Caco-2 (cell line): Measurements from ENCODE around the gene PRRG2. TPM values are rescaled to one million over a fixed set of nuclear protein-coding genes. Genes with fewer than 3 reads are reported as not detected.

ENCODE experiments used
- BruUV-seq: library from RNA; stranded (reverse); fragments of 400-500 nt; replicated peaks from 2 replicates; lab custom pipeline; 2021; lab: Mats Ljungman, UMichigan
- CTCF ChIA-PET: fragments of 300-600 bp; sonication (Branson Sonifier 250); formaldehyde crosslinking; loops from one replicate; lab custom pipeline; 2022; ENCODE audit warnings: antibody characterized with exemption; lab: Charles Lee
- POLR2A ChIA-PET: fragments of 300-600 bp; sonication (Branson Sonifier 250); formaldehyde crosslinking; loops from one replicate; lab custom pipeline; 2022; ENCODE audit warnings: antibody characterized with exemption; lab: Charles Lee
- DNase-seq, 2 experiments: peaks; one replicate each; pipeline versions ENCODE4 v3.0.0 to v3.0.0-alpha.2; 2020 to 2022
- H3K27me3 ChIP-seq: replicated peaks from 2 replicates; pipeline ENCODE4 v1.6.0; 2011; ENCODE audit warnings: low read length; ENCODE audit not compliant: control insufficient read depth, insufficient read depth
- H3K36me3 ChIP-seq: 2 replicates; pipeline ENCODE4 v1.5.1; 2011; ENCODE audit warnings: low read length; ENCODE audit not compliant: control insufficient read depth, insufficient read depth
- H3K4me1 ChIP-seq: fragments of 250-450 bp; sonication (Bioruptor Pico); 2 replicates; pipeline ENCODE4 v1.5.1; 2020; ENCODE audit warnings: mild to moderate bottlenecking
- H3K4me3 ChIP-seq: 2 replicates; pipeline ENCODE4 v1.5.1; 2011; ENCODE audit warnings: low read depth, mild to moderate bottlenecking, control low read depth, low read length
- H3K9me3 ChIP-seq: fragments of 250-450 bp; sonication (Bioruptor Pico); 2 replicates; pipeline ENCODE4 v1.5.1; 2020; ENCODE audit warnings: mild to moderate bottlenecking, moderate library complexity
- H3K27ac Mint-ChIP-seq: one replicate; pipeline ENCODE4 v1.8.0; 2022; ENCODE audit warnings: mixed read lengths; ENCODE audit not compliant: unreplicated experiment
- H3K27me3 Mint-ChIP-seq: one replicate; pipeline ENCODE4 v1.8.0; 2022; ENCODE audit warnings: mixed read lengths; ENCODE audit not compliant: insufficient read depth, unreplicated experiment
- H3K36me3 Mint-ChIP-seq: one replicate; pipeline ENCODE4 v1.8.0; 2022; ENCODE audit warnings: mild to moderate bottlenecking, mixed read lengths; ENCODE audit not compliant: insufficient read depth, unreplicated experiment
- H3K4me1 Mint-ChIP-seq: one replicate; pipeline ENCODE4 v1.8.0; 2022; ENCODE audit warnings: low read depth, mixed read lengths; ENCODE audit not compliant: unreplicated experiment
- H3K4me3 Mint-ChIP-seq: one replicate; pipeline ENCODE4 v1.8.0; 2022; ENCODE audit warnings: mild to moderate bottlenecking, moderate library complexity, mixed read lengths; ENCODE audit not compliant: unreplicated experiment
- H3K9me3 Mint-ChIP-seq: one replicate; pipeline ENCODE4 v1.8.0; 2022; ENCODE audit warnings: mixed read lengths; ENCODE audit not compliant: unreplicated experiment
- intact Hi-C: fragments of 100-400 bp; cut with micrococcal nuclease; formaldehyde crosslinking; loops from one replicate; pipeline ENCODE4 v1.10.0; 2022; ENCODE audit not compliant: unreplicated experiment
- total RNA-seq: library from RNA; stranded (reverse); gene quantifications from 2 replicates; pipeline ENCODE4 v1.2.3, GENCODE V29; 2022
- TF ChIP-seq, protein P1 (sequence below), 2 experiments: fragments of 200-600 bp in 1 of 2; IDR thresholded peaks; 1 replicate in 1 of 2; 2 replicates in 1 of 2; pipeline versions ENCODE4 v1.5.1 to v1.8.0; 2011 to 2022; ENCODE audit warnings: antibody characterized with exemption in 1 of 2, control low read depth in 1 of 2, inconsistent platforms in 1 of 2, low read depth in 1 of 2, low read length in 1 of 2, mild to moderate bottlenecking in 1 of 2, moderate library complexity in 1 of 2; ENCODE audit not compliant: insufficient read depth in 1 of 2, severe bottlenecking in 1 of 2, unreplicated experiment in 1 of 2

The PRRG2 gene
- total RNA-seq, 1 experiment from 2014 or later, result 7.7 TPM

GRCh38 chr19:49549045-49549444 is 32.1 kb upstream of the PRRG2 start:
- Histone ChIP-seq H3K27me3 (no peaks in the 10 kb centered on the region), H3K4me1 (peaks cover 20% of the 10 kb centered on the region), H3K9me3 (no peaks in the 10 kb centered on the region), H3K36me3 (no peaks in the 10 kb centered on the region), H3K4me3 (no peak overlapping the region)
- Mint-ChIP-seq H3K27me3 (no peaks in the 10 kb centered on the region), H3K4me1 (peaks cover 28% of the 10 kb centered on the region), H3K9me3 (no peaks in the 10 kb centered on the region), H3K4me3 (no peak overlapping the region), H3K36me3 (peaks cover 36% of the 10 kb centered on the region), H3K27ac (no peak overlapping the region)
- ChIA-PET POLR2A (no interaction called here), CTCF (interaction anchor here (0.6 to 2.0 kb wide), 5 partner anchors 21 to 75 kb away, joined by 3 to 7 read pairs (median 6); partner anchors contain the start of gene FLT3LG)
- no peak for DNase-seq
- BruUV-seq, result no TSS peak
- intact Hi-C loops, result no loop called here
- TF ChIP-seq, protein P1, sequence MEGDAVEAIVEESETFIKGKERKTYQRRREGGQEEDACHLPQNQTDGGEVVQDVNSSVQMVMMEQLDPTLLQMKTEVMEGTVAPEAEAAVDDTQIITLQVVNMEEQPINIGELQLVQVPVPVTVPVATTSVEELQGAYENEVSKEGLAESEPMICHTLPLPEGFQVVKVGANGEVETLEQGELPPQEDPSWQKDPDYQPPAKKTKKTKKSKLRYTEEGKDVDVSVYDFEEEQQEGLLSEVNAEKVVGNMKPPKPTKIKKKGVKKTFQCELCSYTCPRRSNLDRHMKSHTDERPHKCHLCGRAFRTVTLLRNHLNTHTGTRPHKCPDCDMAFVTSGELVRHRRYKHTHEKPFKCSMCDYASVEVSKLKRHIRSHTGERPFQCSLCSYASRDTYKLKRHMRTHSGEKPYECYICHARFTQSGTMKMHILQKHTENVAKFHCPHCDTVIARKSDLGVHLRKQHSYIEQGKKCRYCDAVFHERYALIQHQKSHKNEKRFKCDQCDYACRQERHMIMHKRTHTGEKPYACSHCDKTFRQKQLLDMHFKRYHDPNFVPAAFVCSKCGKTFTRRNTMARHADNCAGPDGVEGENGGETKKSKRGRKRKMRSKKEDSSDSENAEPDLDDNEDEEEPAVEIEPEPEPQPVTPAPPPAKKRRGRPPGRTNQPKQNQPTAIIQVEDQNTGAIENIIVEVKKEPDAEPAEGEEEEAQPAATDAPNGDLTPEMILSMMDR (IDR thresholded peaks at IDR 0.05; ENCODE audit: insufficient read depth in 1 of 2, low read depth in 1 of 2, low read length in 1 of 2, severe bottlenecking in 1 of 2, unreplicated experiment in 1 of 2), result no peak

- H3K4me1 Mint-ChIP-seq, result peaks cover 31% of the 10 kb centered on the region
- H3K36me3 Mint-ChIP-seq, result peaks cover 59% of the 10 kb centered on the region
- H3K4me3 ChIP-seq, result no peak overlapping the region
- H3K36me3 ChIP-seq, result no peaks in the 10 kb centered on the region; the same call in 1 of the 2 replicates
- TF ChIP-seq, protein P1 (IDR thresholded peaks at IDR 0.05; ENCODE audit: insufficient read depth in 1 of 2, low read depth in 1 of 2, low read length in 1 of 2, severe bottlenecking in 1 of 2, unreplicated experiment in 1 of 2), result no peak
- H3K9me3 Mint-ChIP-seq, result no peaks in the 10 kb centered on the region
- POLR2A ChIA-PET, result no interaction called here
- CTCF ChIA-PET, result interaction anchor here (1.2 kb wide), 2 partner anchors 19 kb away, joined by 3 read pairs; no protein-coding TSS in a partner anchor
- no peak overlapping the region for H3K4me3 Mint-ChIP-seq
- no peaks in the 10 kb centered on the region for H3K9me3 ChIP-seq
- H3K27ac Mint-ChIP-seq, result peak overlapping the region; percentile 97
- DNase-seq, result no peak
- peaks cover 30% of the 10 kb centered on the region for H3K4me1 ChIP-seq
- intact Hi-C loops, result no loop called here
- no peaks in the 10 kb centered on the region for H3K27me3 Mint-ChIP-seq
- no TSS peak for BruUV-seq
- no peaks in the 10 kb centered on the region for H3K27me3 ChIP-seq
Measured at GRCh38 chr19:49551531-49551930, 29.6 kb upstream of the PRRG2 start.

GRCh38 chr19:49552749-49553148 is 28.4 kb upstream of the PRRG2 start:
- H3K36me3 ChIP-seq, result no peaks in the 10 kb centered on the region; the same call in 1 of the 2 replicates
- H3K9me3 ChIP-seq, result no peaks in the 10 kb centered on the region
- H3K4me1 ChIP-seq, result peaks cover 26% of the 10 kb centered on the region
- peaks cover 70% of the 10 kb centered on the region for H3K36me3 Mint-ChIP-seq
- DNase-seq, result no peak
- ChIA-PET POLR2A (interaction anchor here (0.7 to 0.8 kb wide), 4 partner anchors 13 to 57 kb away, joined by 3 to 7 read pairs (median 4); no protein-coding TSS in a partner anchor), CTCF (interaction anchor here (0.9 to 1.8 kb wide), 4 partner anchors 16 to 19 kb away, joined by 3 to 17 read pairs (median 5); no protein-coding TSS in a partner anchor)
- no TSS peak for BruUV-seq
- intact Hi-C loops, result loop anchor here (1.0 kb wide), 1 partner anchor 19 kb away; no protein-coding TSS in a partner anchor
- H3K9me3 Mint-ChIP-seq, result no peaks in the 10 kb centered on the region
- no peaks in the 10 kb centered on the region for H3K27me3 ChIP-seq
- no peaks in the 10 kb centered on the region for H3K27me3 Mint-ChIP-seq
- peaks cover 22% of the 10 kb centered on the region for H3K4me1 Mint-ChIP-seq
- peak overlapping the region; percentile 97 for H3K27ac Mint-ChIP-seq
- H3K4me3 Mint-ChIP-seq, result peak overlapping the region; percentile 75
- TF ChIP-seq, protein P1 (IDR thresholded peaks at IDR 0.05; ENCODE audit: insufficient read depth in 1 of 2, low read depth in 1 of 2, low read length in 1 of 2, severe bottlenecking in 1 of 2, unreplicated experiment in 1 of 2), result no peak
- H3K4me3 ChIP-seq, result no peak overlapping the region
